ENCODE measurements around the gene SNRPD1. TPM values are rescaled to one million over a fixed set of nuclear protein-coding genes. Genes with fewer than 3 reads are reported as not detected.
"Not testable (repeated sequence)": the region's sequence is repeated elsewhere in the genome, so short reads cannot be mapped to it uniquely, and the experiment has no call there.

Gene SNRPD1
- polyA plus RNA-seq, 3 donors = 125 to 189 (median 179) TPM

DNA sequence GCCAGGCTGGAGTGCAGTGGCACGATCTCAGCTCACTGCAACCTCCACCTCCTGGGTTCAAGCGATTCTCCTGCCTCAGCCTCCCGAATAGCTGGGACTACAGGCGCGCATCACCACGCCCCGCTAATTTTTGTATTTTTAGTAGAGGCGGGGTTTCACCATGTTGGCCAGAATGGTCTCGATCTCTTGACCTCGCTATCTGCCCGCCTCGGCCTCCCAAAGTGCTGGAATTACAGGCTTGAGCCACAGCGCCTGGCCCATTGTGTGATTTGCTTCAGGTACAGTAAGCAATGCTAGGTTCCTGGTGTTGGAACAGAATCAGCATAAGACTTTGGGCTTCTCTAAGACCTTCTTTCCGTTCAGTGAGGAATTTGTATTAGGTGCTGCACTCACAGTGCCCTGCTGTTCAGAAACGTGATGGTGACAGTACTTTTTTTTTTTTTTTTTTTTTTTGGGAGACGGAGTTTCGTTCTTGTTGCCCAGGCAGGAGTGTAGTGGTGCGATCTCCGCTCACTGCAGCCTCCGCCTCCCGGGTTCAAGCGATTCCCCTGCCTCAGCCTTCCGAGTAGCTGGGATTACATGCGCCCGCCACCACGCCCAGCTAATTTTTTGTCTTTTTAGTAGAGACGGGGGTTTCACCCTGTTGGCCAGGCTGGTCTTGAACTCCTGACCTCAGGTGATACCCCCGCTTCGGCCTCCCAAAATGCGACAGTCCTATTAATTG, 551 bp upstream of the SNRPD1 start:
- not testable (repeated sequence) for DNase-seq (ENCODE audit: extremely low read depth in 1 of 11, low read depth in 9 of 11, low spot score in 4 of 11)

DNA sequence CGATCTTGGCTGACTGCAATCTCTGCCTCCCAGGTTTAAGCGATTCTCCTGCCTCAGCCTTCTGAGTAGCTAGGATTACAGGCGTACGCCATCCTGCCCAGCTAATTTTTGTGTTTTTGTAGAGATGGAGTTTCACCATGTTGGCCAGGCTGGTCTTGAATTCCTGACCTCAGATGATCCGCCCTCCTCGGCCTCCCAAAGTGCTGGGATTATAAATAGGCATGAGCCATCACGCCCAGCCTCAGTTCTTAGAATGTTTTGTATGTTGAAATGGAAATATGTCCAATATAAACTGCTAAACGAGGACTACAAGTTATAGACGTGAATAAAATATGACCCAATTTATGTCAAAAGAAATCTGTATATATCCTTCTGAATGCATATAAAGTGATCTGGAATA, 9.5 kb downstream of the SNRPD1 start:
- DNase-seq (ENCODE audit: extremely low read depth in 1 of 11, low read depth in 9 of 11, low spot score in 4 of 11) = not testable (repeated sequence)

GRCh38 chr18:21629089-21629832, 17.1 kb downstream of the SNRPD1 start:
- DNase-seq (ENCODE audit: extremely low read depth in 1 of 11, low read depth in 9 of 11, low spot score in 4 of 11) = no peak

DNA sequence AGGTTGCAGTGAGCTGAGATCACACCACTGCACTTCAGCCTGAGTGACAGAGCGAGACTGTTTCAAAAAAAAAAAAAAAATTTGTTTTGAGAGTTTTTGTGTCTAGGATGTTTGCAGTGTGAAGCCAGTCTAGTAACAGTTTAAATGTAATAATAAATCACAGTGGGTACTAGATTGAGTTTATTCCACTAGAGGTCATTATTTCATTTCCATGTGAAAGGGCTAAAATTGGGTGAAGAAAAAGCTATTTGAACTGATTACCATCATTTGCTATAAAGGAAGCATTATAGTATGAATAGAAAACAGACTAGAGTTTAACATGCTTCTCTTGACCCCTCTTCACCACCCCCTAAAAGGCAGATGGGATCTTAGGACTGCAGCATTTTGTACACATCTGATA, 20.3 kb downstream of the SNRPD1 start:
- no peak for DNase-seq (ENCODE audit: extremely low read depth in 1 of 11, low read depth in 9 of 11, low spot score in 4 of 11)

- no peak for DNase-seq (ENCODE audit: extremely low read depth in 1 of 11, low read depth in 9 of 11, low spot score in 4 of 11)
These were observed 22.6 kb downstream of the SNRPD1 start for GRCh38 chr18:21634588-21635199.

- no peak for DNase-seq (ENCODE audit: extremely low read depth in 1 of 11, low read depth in 9 of 11, low spot score in 4 of 11)
These were observed 24.7 kb downstream of the SNRPD1 start for GRCh38 chr18:21636769-21637168.

GRCh38 chr18:21638822-21639221, 26.7 kb downstream of the SNRPD1 start:
- no peak for DNase-seq (ENCODE audit: extremely low read depth in 1 of 11, low read depth in 9 of 11, low spot score in 4 of 11)

- not testable (repeated sequence) for DNase-seq (ENCODE audit: extremely low read depth in 1 of 11, low read depth in 9 of 11, low spot score in 4 of 11)
These were observed 28.3 kb downstream of the SNRPD1 start for GRCh38 chr18:21640375-21640774.

DNA sequence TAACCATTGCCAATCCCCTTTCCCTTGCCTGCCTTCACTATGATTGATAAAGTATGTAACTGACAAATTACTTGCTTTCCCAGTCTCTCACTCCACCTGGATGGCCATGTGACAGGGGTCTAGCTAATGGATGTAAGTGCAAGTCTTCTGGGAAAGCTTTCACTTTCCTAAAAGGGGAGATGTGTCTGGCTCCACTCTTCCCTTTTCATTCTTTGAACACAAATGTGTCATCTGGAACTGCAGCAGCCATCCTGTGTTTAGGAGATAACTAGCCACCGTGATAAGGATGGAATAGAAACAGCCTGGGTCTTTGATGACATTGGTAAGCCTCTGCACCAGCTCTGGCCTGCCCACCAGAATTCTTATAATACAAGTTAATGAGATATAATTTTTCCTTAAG, 38.2 kb downstream of the SNRPD1 start:
- DNase-seq (ENCODE audit: extremely low read depth in 1 of 11, low read depth in 9 of 11, low spot score in 4 of 11) = no peak

GRCh38 chr18:21652073-21652472, 40.0 kb downstream of the SNRPD1 start:
- no peak for DNase-seq (ENCODE audit: extremely low read depth in 1 of 11, low read depth in 9 of 11, low spot score in 4 of 11)

- no peak for DNase-seq (ENCODE audit: extremely low read depth in 1 of 11, low read depth in 9 of 11, low spot score in 4 of 11)
These were observed 41.2 kb downstream of the SNRPD1 start for GRCh38 chr18:21653361-21653760.

GRCh38 chr18:21656402-21656801, 44.3 kb downstream of the SNRPD1 start:
- no peak for DNase-seq (ENCODE audit: extremely low read depth in 1 of 11, low read depth in 9 of 11, low spot score in 4 of 11)

DNA sequence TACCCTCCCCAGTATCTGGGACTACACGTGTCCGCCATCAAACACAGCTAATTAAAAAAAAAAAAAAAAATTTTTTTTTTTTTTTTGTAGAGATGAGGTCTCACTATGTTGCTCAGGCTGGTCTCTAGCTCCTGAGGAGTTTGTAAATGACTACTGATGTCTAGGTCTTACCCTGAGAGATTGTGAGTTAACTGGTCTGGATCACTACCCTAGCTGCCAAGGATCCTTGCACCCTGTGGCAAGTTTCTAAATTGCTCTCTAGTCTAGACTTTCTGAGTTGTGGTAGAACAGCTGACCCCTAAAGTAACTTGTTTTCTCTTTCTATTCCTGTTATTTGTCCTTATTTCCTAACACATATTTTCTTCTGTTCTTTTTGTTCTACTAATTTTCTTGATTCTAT, 48.0 kb downstream of the SNRPD1 start:
- DNase-seq (ENCODE audit: extremely low read depth in 1 of 11, low read depth in 9 of 11, low spot score in 4 of 11) = no peak

DNA sequence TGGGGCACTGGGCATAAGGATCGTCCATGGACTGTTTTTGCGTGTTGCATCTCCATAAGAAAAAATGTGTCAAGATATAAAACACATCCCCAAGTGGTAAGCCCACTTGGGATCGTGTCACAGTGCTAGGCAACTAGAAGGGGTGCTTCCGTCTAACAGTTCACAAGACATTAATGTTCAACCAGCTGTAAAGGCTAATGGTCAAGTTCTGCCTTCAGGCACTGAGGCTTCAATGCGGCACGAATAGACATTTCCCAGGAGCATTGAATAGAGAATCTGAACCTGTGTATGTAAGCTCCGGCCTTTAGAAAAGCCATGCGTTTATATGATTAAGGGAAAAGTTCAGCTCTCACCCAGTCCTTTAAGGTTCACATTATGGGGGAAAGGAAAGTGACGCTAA, 50.5 kb downstream of the SNRPD1 start:
- peak in 1 of 11 donors; percentile 36 for DNase-seq (ENCODE audit: extremely low read depth in 1 of 11, low read depth in 9 of 11, low spot score in 4 of 11)

GRCh38 chr18:21663578-21663977, 51.5 kb downstream of the SNRPD1 start:
- DNase-seq (ENCODE audit: extremely low read depth in 1 of 11, low read depth in 9 of 11, low spot score in 4 of 11) = no peak

GRCh38 chr18:21664069-21664468, 52.0 kb downstream of the SNRPD1 start:
- no peak for DNase-seq (ENCODE audit: extremely low read depth in 1 of 11, low read depth in 9 of 11, low spot score in 4 of 11)

DNA sequence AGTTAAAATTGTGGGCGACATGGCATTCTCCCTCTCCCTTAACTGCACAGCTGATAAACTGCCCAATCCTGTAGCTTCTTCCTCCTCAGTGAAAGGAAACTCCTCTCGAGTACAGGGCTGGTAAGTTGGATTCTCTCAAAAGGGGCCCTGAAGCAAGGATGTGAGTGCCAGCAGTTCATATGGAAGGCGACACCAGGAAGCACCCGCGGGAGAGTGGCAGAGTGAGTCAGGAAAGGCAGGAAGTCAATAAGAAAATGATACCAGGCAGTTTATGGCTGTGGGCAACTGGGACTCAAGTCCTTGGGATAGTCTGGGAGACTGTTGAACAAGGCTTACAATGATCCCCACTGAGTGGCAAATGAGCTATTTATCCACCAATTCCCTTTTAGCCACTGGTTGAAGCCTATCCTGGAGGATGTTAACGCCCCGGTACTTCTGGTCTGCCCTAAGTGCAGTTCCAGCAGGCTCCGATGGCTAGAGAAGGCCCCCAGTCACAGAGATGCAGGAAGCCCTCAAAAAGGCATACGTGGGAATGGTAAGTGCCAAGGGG, 57.7 kb downstream of the SNRPD1 start:
- no peak for DNase-seq (ENCODE audit: extremely low read depth in 1 of 11, low read depth in 9 of 11, low spot score in 4 of 11)

DNA sequence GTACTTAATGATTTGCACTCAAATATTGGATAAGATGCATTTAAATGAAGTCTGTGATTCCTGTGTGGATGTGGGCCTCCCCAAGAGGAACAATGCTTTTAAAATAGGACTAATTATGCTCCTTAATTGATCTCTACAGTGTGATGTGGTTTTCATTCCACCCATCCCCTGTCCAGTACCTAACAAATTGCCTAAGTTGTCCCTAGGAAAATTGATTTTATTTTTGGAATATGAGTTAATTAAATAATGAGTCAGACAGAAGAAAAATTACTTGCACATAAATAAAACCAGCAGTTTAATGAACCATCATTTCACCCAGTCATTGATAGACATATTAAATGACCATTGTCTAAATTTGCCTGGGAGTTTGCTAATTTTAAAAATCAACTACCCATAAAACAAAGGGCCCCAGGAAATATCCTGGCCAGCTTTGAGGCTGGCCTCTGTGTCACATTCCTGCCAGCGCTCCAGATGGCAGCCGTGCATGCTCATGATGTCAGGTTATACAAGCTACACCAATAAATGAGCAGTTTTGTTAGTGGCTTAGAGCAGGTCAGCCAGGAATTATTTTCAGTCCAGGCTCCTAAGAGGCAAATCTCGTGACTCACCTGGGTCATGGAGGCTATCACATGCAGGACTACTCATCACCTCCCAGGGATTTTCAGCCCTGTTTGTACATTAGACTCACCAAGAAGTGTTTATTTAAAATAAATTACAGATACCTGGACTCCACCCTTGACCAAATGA, 60.6 kb downstream of the SNRPD1 start:
- peak in 1 of 11 donors; percentile 9 for DNase-seq (ENCODE audit: extremely low read depth in 1 of 11, low read depth in 9 of 11, low spot score in 4 of 11)

DNA sequence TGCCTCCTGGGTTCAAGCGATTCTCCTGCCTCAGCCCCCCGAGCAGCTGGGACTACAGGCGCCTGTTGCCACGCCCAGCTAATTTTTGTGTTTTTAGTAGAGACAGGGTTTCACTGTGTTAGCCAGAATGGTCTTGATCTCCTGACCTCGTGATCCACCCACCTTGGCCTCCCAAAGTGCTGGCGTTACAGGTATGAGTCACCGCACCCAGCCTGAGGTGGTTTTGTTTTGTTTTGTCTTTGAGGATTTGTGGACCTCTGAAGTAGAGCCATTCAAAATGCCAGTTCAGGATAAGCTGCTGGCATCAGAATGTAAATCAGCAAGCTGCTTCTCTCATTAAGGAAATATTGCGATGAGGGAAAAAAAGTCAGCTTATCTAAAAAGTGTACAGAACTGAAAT, 63.2 kb downstream of the SNRPD1 start:
- DNase-seq (ENCODE audit: extremely low read depth in 1 of 11, low read depth in 9 of 11, low spot score in 4 of 11) = not testable (repeated sequence)

Data from renal cortex interstitium (tissue), 11 donors.